CD14-positive monocyte (primary cell): Measurements from ENCODE around the gene KLF15. TPM values are rescaled to one million over a fixed set of nuclear protein-coding genes. Genes with fewer than 3 reads are reported as not detected.
A peak's percentile ranks its signal among the peaks of the same experiment; 100 is the strongest.

Experiments
- DNase-seq, 3 donors: peaks; one replicate each; pipeline ENCODE4 v3.0.0-alpha.2; 2011 to 2022
- H2AFZ ChIP-seq: 2 replicates; pipeline ENCODE4 v1.6.0; 2012; ENCODE audit warnings: mild to moderate bottlenecking, low read depth, low read length, inconsistent platforms; ENCODE audit not compliant: insufficient read depth, poor library complexity, severe bottlenecking
- H3K27ac ChIP-seq, 2 donors: 1 replicate in 1 of 2; 2 replicates in 1 of 2; pipeline ENCODE4 v1.5.1; 2012 to 2013; ENCODE audit warnings: low read length in 2 of 2, control low read depth in 1 of 2, inconsistent platforms in 1 of 2, low read depth in 1 of 2, mild to moderate bottlenecking in 1 of 2
- H3K27me3 ChIP-seq, 2 donors: one replicate each; pipeline versions ENCODE4 v1.6.0 to v1.6.1; 2011 to 2013; ENCODE audit warnings: low read length in 2 of 2; ENCODE audit not compliant: control insufficient read depth in 2 of 2, insufficient read depth in 2 of 2
- H3K36me3 ChIP-seq, 2 donors: replicated peaks in 1 of 2; 1 replicate in 1 of 2; 2 replicates in 1 of 2; pipeline versions ENCODE4 v1.5.1 to v1.6.1; 2012 to 2013; ENCODE audit warnings: low read length in 2 of 2, control low read depth in 1 of 2, inconsistent platforms in 1 of 2, mild to moderate bottlenecking in 1 of 2; ENCODE audit not compliant: insufficient read depth in 2 of 2, control insufficient read depth in 1 of 2
- H3K4me1 ChIP-seq, 2 donors: 1 replicate in 1 of 2; 2 replicates in 1 of 2; pipeline versions ENCODE4 v1.5.1 to v1.6.1; 2012 to 2013; ENCODE audit warnings: low read length in 2 of 2, control low read depth in 1 of 2, inconsistent platforms in 1 of 2, mild to moderate bottlenecking in 1 of 2, moderate library complexity in 1 of 2; ENCODE audit not compliant: insufficient read depth in 2 of 2, control insufficient read depth in 1 of 2
- H3K4me2 ChIP-seq: replicated peaks from 2 replicates; pipeline ENCODE3; 2012; ENCODE audit warnings: low read length, moderate library complexity, mild to moderate bottlenecking; ENCODE audit not compliant: poor library complexity, severe bottlenecking; ENCODE audit errors: extremely low read depth
- H3K4me3 ChIP-seq, 3 experiments: fragments of 200-600 bp in 1 of 3; sonication (generic) in 1 of 3; replicated peaks in 1 of 3; 1 replicate in 2 of 3; 2 replicates in 1 of 3; pipeline ENCODE4 v1.5.1; 2011 to 2013; ENCODE audit warnings: low read length in 3 of 3, mild to moderate bottlenecking in 3 of 3, control low read depth in 2 of 3, low read depth in 2 of 3, inconsistent platforms in 1 of 3, moderate library complexity in 1 of 3
- H3K79me2 ChIP-seq: 2 replicates; pipeline ENCODE4 v1.6.0; 2012; ENCODE audit warnings: mild to moderate bottlenecking, control low read depth, inconsistent platforms, low read length, moderate library complexity; ENCODE audit not compliant: insufficient read depth
- H3K9ac ChIP-seq: 2 replicates; pipeline ENCODE4 v1.6.0; 2017; ENCODE audit warnings: low read length, mild to moderate bottlenecking; ENCODE audit not compliant: insufficient read depth, poor library complexity, severe bottlenecking
- H3K9me3 ChIP-seq, 2 donors: replicated peaks in 1 of 2; 1 replicate in 1 of 2; 2 replicates in 1 of 2; pipeline versions ENCODE4 v1.5.1 to v1.6.1; 2012 to 2013; ENCODE audit warnings: low read length in 2 of 2, control low read depth in 1 of 2; ENCODE audit not compliant: control insufficient read depth in 1 of 2, insufficient read depth in 1 of 2
- H4K20me1 ChIP-seq: 2 replicates; pipeline ENCODE4 v1.6.0; 2012; ENCODE audit warnings: mild to moderate bottlenecking, low read length, control low read depth, moderate library complexity; ENCODE audit not compliant: insufficient read depth
- H3K27ac Mint-ChIP-seq, 7 donors: one replicate each; pipeline ENCODE4 v1.8.0; 2020; ENCODE audit warnings: mild to moderate bottlenecking in 7 of 7, mixed read lengths in 7 of 7, moderate library complexity in 6 of 7, inconsistent platforms in 2 of 7
- H3K27me3 Mint-ChIP-seq, 3 donors: one replicate each; pipeline ENCODE4 v1.8.0; 2021 to 2022; ENCODE audit warnings: low read depth in 3 of 3, mild to moderate bottlenecking in 3 of 3, mixed read lengths in 3 of 3, moderate library complexity in 3 of 3, inconsistent platforms in 1 of 3
- H3K36me3 Mint-ChIP-seq, 2 donors: one replicate each; pipeline ENCODE4 v1.8.0; 2020; ENCODE audit warnings: mixed read lengths in 2 of 2, inconsistent platforms in 1 of 2, mild to moderate bottlenecking in 1 of 2
- H3K4me1 Mint-ChIP-seq: one replicate; pipeline ENCODE4 v1.8.0; 2020; ENCODE audit warnings: mild to moderate bottlenecking, mixed read lengths
- H3K4me3 Mint-ChIP-seq, 2 donors: one replicate each; pipeline ENCODE4 v1.8.0; 2020; ENCODE audit warnings: mild to moderate bottlenecking in 2 of 2, mixed read lengths in 2 of 2, moderate library complexity in 1 of 2
- H3K9me3 Mint-ChIP-seq, 7 donors: one replicate each; pipeline ENCODE4 v1.8.0; 2020 to 2022; ENCODE audit warnings: mixed read lengths in 7 of 7, mild to moderate bottlenecking in 6 of 7, moderate library complexity in 6 of 7, inconsistent platforms in 2 of 7
- WGBS: methylation state at CpG from one replicate; pipeline ENCODE4 v1.1.5; 2013; ENCODE audit warnings: missing lambda C conversion rate; ENCODE audit not compliant: insufficient coverage; 5-methylcytosine and 5-hydroxymethylcytosine counted together
- intact Hi-C, 2 donors: fragments of 100-400 bp; cut with micrococcal nuclease; formaldehyde crosslinking; loops; one replicate each; pipeline versions ENCODE4 v1.15.0 to v1.15.1; 2023
- polyA plus RNA-seq, 3 donors: library from polyadenylated mRNA; depleted of rRNA in 1 of 3; unstranded in 2 of 3; stranded (reverse) in 1 of 3; fragments of 300-500 nt in 2 of 3; fragments of >200 nt in 1 of 3; fragmentation: Illumina TruSeq in 2 of 3; gene quantifications; 1 replicate in 2 of 3; 2 replicates in 1 of 3; pipeline ENCODE4 v1.2.3, GENCODE V29; 2012 to 2021
- TF ChIP-seq, protein P1 (sequence below): fragments of 200-600 bp; IDR thresholded peaks from one replicate; pipeline ENCODE4 v1.8.0; 2022; ENCODE audit warnings: antibody characterized with exemption, mild to moderate bottlenecking

Gene KLF15
- polyA plus RNA-seq, 3 donors, result not detected

DNA sequence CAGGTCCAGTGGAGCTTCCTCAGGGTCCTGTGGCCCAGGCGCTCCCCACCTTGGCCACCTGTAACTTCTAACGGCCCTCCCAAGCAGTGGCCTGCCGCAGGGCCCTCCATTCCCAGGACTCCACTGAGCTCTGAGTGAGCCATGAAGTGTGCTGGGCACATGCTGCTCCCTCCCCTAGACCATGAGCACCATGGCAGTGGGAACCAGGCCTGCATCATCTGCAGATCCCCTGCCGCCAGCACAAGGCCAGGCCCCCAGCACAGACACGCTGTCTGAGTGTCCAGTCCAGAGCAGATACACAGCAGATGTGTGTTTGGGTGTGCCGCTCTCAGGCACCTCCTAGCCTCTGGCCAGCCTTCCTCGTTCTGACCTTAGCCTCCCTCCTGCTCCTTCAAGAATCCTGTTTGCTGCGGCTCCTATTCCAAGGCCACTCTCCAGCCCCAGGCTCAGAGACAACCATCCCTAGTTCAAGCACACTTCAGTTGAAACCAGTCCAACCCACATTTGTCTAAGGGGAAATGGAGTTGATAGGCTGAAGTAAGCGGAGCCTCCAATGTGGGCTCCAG, 7.0 kb upstream of the KLF15 start:
- H3K79me2 ChIP-seq, result no peaks in the 10 kb centered on the region
- Mint-ChIP-seq H3K9me3 (no peaks in the 10 kb centered on the region), H3K4me3 (no peak overlapping the region), H3K36me3 (no peaks in the 10 kb centered on the region), H3K27me3 (peaks cover 24 to 37% (median 30%) of the 10 kb centered on the region in 3 donors), H3K4me1 (peaks cover 2% of the 10 kb centered on the region), H3K27ac (peak overlapping the region in 1 of 7 donors; percentile 41)
- no peak overlapping the region for H3K4me3 ChIP-seq
- no peak for DNase-seq
- H3K36me3 ChIP-seq, result no peaks in the 10 kb centered on the region
- no peak overlapping the region for H3K9ac ChIP-seq
- H4K20me1 ChIP-seq, result no peaks in the 10 kb centered on the region
- WGBS, result 89% methylated on average over 4 of the region's 9 CpGs
- TF ChIP-seq, protein P1, sequence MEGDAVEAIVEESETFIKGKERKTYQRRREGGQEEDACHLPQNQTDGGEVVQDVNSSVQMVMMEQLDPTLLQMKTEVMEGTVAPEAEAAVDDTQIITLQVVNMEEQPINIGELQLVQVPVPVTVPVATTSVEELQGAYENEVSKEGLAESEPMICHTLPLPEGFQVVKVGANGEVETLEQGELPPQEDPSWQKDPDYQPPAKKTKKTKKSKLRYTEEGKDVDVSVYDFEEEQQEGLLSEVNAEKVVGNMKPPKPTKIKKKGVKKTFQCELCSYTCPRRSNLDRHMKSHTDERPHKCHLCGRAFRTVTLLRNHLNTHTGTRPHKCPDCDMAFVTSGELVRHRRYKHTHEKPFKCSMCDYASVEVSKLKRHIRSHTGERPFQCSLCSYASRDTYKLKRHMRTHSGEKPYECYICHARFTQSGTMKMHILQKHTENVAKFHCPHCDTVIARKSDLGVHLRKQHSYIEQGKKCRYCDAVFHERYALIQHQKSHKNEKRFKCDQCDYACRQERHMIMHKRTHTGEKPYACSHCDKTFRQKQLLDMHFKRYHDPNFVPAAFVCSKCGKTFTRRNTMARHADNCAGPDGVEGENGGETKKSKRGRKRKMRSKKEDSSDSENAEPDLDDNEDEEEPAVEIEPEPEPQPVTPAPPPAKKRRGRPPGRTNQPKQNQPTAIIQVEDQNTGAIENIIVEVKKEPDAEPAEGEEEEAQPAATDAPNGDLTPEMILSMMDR, result no peak
- no peak overlapping the region for H2AFZ ChIP-seq
- peaks cover 3 to 33% of the 10 kb centered on the region in 2 donors for H3K27me3 ChIP-seq
- H3K9me3 ChIP-seq, result no peaks in the 10 kb centered on the region
- H3K27ac ChIP-seq, result no peak overlapping the region
- intact Hi-C loops, result no loop called here
- H3K4me2 ChIP-seq, result no peak overlapping the region
- H3K4me1 ChIP-seq, result no peaks in the 10 kb centered on the region

- H3K27ac ChIP-seq, result no peak overlapping the region
- intact Hi-C loops, result no loop called here
- no peaks in the 10 kb centered on the region for H3K36me3 ChIP-seq
- 89% methylated on average over 7 of the region's 9 CpGs for WGBS
- H3K36me3 Mint-ChIP-seq, result peaks cover 3% of the 10 kb centered on the region in 2 donors
- H3K9me3 Mint-ChIP-seq, result peaks cover 0 to 14% (median 7%) of the 10 kb centered on the region in 7 donors
- H3K4me3 Mint-ChIP-seq, result no peak overlapping the region
- peaks cover 12% of the 10 kb centered on the region for H3K4me1 Mint-ChIP-seq
- H4K20me1 ChIP-seq, result no peaks in the 10 kb centered on the region
- DNase-seq, result no peak
- no peak overlapping the region for H3K4me2 ChIP-seq
- TF ChIP-seq, protein P1, result no peak
- peaks cover 20 to 56% of the 10 kb centered on the region in 2 donors for H3K27me3 ChIP-seq
- no peak overlapping the region for H3K9ac ChIP-seq
- H3K79me2 ChIP-seq, result no peaks in the 10 kb centered on the region
- peaks cover 40 to 59% (median 52%) of the 10 kb centered on the region in 3 donors for H3K27me3 Mint-ChIP-seq
- peaks cover 13 to 18% of the 10 kb centered on the region in 2 donors for H3K4me1 ChIP-seq
- no peak overlapping the region for H3K4me3 ChIP-seq
- H3K9me3 ChIP-seq, result no peaks in the 10 kb centered on the region
- H3K27ac Mint-ChIP-seq, result no peak overlapping the region
- H2AFZ ChIP-seq, result no peak overlapping the region
Observed at GRCh38 chr3:126361211-126361610, 4.0 kb upstream of the KLF15 start.
